ENCODE results near the gene SPRR1A.

SPRR1A gene

DNA sequence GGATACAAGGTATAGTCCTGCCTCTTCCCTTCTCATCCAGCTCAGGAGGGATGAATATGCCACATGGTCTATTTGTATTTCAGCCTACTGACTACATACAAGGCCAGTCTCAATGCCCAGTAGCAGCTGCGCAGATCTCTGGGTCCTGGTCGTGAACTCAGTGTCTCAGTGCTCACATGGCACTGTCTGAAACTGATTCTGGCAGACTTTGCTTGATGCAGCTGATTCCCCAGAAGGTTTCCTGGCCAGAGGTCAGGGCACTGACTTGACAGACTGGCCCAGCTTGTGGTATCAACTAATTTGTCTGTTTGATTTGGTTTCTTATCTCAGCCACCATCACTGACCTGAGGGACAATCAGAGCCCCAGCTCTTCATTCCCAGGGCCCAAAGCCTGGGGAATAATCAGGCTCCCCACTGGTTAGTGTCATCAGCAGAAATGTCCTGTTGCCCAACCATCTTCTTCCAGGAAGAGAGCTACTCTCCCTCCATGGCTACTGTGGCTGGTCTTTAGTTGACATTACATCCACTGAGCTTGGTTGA, 20.9 kb upstream of the SPRR1A start:
- no peaks in the 10 kb centered on the region for H3K4me1 ChIP-seq
- no peak overlapping the region for H2AFZ ChIP-seq
- no peaks in the 10 kb centered on the region for H3K36me3 ChIP-seq (ENCODE audit: control insufficient read depth, insufficient read depth, low read length)
- no peak overlapping the region for H3K9ac ChIP-seq
- TF ChIP-seq, protein P1, sequence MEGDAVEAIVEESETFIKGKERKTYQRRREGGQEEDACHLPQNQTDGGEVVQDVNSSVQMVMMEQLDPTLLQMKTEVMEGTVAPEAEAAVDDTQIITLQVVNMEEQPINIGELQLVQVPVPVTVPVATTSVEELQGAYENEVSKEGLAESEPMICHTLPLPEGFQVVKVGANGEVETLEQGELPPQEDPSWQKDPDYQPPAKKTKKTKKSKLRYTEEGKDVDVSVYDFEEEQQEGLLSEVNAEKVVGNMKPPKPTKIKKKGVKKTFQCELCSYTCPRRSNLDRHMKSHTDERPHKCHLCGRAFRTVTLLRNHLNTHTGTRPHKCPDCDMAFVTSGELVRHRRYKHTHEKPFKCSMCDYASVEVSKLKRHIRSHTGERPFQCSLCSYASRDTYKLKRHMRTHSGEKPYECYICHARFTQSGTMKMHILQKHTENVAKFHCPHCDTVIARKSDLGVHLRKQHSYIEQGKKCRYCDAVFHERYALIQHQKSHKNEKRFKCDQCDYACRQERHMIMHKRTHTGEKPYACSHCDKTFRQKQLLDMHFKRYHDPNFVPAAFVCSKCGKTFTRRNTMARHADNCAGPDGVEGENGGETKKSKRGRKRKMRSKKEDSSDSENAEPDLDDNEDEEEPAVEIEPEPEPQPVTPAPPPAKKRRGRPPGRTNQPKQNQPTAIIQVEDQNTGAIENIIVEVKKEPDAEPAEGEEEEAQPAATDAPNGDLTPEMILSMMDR (IDR thresholded peaks at IDR 0.05): no peak
- H3K4me2 ChIP-seq (ENCODE audit: low read length): no peak overlapping the region
- H3K9me3 ChIP-seq (ENCODE audit: control insufficient read depth, low read length): no peaks in the 10 kb centered on the region
- no peak overlapping the region for H3K4me3 ChIP-seq (ENCODE audit: low read depth, low read length)
- H3K79me2 ChIP-seq: no peaks in the 10 kb centered on the region
- H3K27ac ChIP-seq: no peak overlapping the region
- H3K27me3 ChIP-seq (ENCODE audit: control insufficient read depth, insufficient read depth, low read length): no peaks in the 10 kb centered on the region

DNA sequence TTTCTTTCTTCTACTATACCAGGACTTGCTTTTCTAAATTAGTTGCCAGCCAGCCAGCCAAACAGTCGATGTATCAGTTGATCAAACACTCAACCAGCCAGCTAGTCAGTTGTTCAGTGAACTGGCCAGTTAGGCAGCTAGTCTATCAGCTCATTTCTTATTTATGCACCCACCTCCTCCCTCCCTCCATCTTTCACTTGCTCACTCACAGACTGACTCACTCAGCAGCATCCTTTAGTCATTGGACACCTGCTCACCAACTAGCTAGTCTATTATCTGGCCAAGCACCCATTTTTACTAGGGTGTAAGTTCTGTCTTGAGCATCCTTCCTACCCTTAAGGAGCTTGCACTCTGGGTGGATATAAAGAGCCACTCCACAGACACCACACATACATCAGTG, 19.3 kb upstream of the SPRR1A start:
- Histone ChIP-seq H3K9ac (no peak overlapping the region), H3K4me1 (no peaks in the 10 kb centered on the region), H2AFZ (no peak overlapping the region), H3K27me3 (ENCODE audit: control insufficient read depth, insufficient read depth, low read length) (no peaks in the 10 kb centered on the region), H3K4me3 (ENCODE audit: low read depth, low read length) (no peak overlapping the region), H3K9me3 (ENCODE audit: control insufficient read depth, low read length) (no peaks in the 10 kb centered on the region), H3K4me2 (ENCODE audit: low read length) (no peak overlapping the region), H3K79me2 (no peaks in the 10 kb centered on the region), H3K36me3 (ENCODE audit: control insufficient read depth, insufficient read depth, low read length) (no peaks in the 10 kb centered on the region), H3K27ac (no peak overlapping the region)
- TF ChIP-seq, protein P1 (IDR thresholded peaks at IDR 0.05): no peak

DNA sequence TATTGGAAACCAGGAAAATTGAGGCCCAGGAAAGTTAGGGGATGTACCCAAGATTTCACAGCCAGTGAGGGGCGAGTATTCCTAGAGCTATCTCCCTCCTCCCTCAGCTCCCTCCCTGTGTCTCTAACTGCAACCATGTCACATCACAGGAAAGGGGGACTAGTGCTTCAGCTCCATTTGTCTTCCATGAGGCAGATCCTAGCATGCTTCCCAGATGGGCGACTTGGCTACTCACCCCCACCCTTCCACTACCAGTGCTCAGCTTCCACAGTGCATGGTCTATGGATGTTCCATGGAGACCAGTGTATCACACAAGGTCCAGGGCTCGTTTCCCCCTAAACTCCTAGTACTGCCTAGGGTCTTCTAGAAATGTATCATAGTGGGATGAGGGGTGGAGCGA, 18.0 kb upstream of the SPRR1A start:
- Histone ChIP-seq H3K79me2 (no peaks in the 10 kb centered on the region), H3K27ac (no peak overlapping the region), H3K27me3 (ENCODE audit: control insufficient read depth, insufficient read depth, low read length) (no peaks in the 10 kb centered on the region), H3K9ac (no peak overlapping the region), H3K4me2 (ENCODE audit: low read length) (no peak overlapping the region), H3K9me3 (ENCODE audit: control insufficient read depth, low read length) (no peaks in the 10 kb centered on the region), H3K4me3 (ENCODE audit: low read depth, low read length) (no peak overlapping the region), H3K4me1 (no peaks in the 10 kb centered on the region), H2AFZ (no peak overlapping the region), H3K36me3 (ENCODE audit: control insufficient read depth, insufficient read depth, low read length) (no peaks in the 10 kb centered on the region)
- TF ChIP-seq, protein P1 (IDR thresholded peaks at IDR 0.05): no peak

DNA sequence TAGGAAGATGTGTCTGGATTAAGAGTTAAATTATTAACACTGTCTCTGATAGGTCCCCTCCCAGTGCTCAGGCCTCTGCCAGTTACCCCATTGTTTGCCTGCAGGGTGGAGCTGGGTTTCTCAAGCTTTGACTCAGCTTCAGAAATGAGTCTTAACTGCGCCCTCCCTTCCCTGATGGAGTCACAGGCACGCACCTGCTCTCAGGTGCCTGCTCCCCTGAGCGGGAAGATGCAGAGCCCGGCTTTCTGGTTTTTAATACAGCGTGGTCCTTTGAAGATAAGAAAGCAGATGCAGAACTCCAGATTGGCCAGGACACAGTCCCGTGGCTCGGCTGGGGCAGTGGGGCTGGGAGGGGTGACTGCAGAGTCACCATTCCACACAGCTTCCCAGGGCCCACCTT, 16.7 kb upstream of the SPRR1A start:
- no peak overlapping the region for H3K27ac ChIP-seq

DNA sequence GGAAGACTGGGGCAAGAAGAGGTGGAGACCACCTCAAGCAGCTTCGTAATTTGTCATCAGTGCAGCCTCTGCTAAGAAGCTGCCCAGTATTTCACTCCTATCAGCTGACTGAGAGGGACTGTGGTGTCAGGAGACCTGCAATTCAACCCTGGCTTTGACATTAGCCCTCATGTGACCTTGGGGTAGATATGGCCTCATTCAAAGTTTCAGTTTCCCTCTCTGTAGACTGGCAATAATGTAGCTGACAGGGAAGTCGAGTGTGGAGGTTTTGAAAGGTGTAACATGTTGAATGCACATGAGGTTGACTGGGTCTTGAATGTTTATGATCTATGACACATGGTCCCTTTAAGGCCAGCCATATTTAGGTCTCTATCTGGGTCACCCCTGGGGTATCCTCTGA, 15.6 kb upstream of the SPRR1A start:
- no peak overlapping the region for H3K27ac ChIP-seq
- H3K4me3 ChIP-seq (ENCODE audit: low read depth, low read length): no peak overlapping the region
- no peaks in the 10 kb centered on the region for H3K9me3 ChIP-seq (ENCODE audit: control insufficient read depth, low read length)
- H3K9ac ChIP-seq: no peak overlapping the region
- H3K4me2 ChIP-seq (ENCODE audit: low read length): no peak overlapping the region
- no peaks in the 10 kb centered on the region for H3K4me1 ChIP-seq
- TF ChIP-seq, protein P1 (IDR thresholded peaks at IDR 0.05): no peak
- no peaks in the 10 kb centered on the region for H3K27me3 ChIP-seq (ENCODE audit: control insufficient read depth, insufficient read depth, low read length)
- no peak overlapping the region for H2AFZ ChIP-seq
- H3K36me3 ChIP-seq (ENCODE audit: control insufficient read depth, insufficient read depth, low read length): no peaks in the 10 kb centered on the region
- no peaks in the 10 kb centered on the region for H3K79me2 ChIP-seq

More for the DNA sequence above, 16.7 kb upstream of the SPRR1A start:
- TF ChIP-seq, protein P1 (IDR thresholded peaks at IDR 0.05): no peak
- H2AFZ ChIP-seq: no peak overlapping the region
- H3K27me3 ChIP-seq (ENCODE audit: control insufficient read depth, insufficient read depth, low read length): no peaks in the 10 kb centered on the region
- H3K4me1 ChIP-seq: no peaks in the 10 kb centered on the region
- no peak overlapping the region for H3K4me2 ChIP-seq (ENCODE audit: low read length)
- no peaks in the 10 kb centered on the region for H3K36me3 ChIP-seq (ENCODE audit: control insufficient read depth, insufficient read depth, low read length)
- no peaks in the 10 kb centered on the region for H3K79me2 ChIP-seq
- H3K9ac ChIP-seq: no peak overlapping the region
- H3K9me3 ChIP-seq (ENCODE audit: control insufficient read depth, low read length): no peaks in the 10 kb centered on the region
- H3K4me3 ChIP-seq (ENCODE audit: low read depth, low read length): no peak overlapping the region
